ENCODE data around the gene CNEP1R1.

DNA sequence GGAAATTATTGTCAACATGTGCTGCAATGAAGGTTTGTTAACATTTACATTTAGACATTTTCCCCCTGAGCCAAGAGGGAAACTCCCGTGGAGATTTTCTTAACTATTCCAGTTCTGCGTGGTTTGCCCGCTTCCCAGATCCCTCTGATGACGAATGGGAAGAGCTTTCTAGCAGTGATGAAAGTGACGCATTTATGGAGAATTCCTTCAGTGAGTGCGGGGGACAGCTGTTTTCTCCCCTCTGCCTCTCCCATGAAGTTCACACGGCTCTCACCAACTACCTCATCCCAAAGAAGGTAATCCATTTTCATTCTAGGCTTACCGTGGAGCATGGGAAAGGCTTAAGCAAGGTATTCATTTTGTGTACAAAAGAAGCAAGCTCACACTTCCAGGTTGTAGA is 59.0 kb downstream of the CNEP1R1 start:
- TF ChIP-seq, protein P1, sequence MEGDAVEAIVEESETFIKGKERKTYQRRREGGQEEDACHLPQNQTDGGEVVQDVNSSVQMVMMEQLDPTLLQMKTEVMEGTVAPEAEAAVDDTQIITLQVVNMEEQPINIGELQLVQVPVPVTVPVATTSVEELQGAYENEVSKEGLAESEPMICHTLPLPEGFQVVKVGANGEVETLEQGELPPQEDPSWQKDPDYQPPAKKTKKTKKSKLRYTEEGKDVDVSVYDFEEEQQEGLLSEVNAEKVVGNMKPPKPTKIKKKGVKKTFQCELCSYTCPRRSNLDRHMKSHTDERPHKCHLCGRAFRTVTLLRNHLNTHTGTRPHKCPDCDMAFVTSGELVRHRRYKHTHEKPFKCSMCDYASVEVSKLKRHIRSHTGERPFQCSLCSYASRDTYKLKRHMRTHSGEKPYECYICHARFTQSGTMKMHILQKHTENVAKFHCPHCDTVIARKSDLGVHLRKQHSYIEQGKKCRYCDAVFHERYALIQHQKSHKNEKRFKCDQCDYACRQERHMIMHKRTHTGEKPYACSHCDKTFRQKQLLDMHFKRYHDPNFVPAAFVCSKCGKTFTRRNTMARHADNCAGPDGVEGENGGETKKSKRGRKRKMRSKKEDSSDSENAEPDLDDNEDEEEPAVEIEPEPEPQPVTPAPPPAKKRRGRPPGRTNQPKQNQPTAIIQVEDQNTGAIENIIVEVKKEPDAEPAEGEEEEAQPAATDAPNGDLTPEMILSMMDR (conservative IDR thresholded peaks at IDR 0.05; ENCODE audit: low read depth, low read length), result no peak
- no peak for TF ChIP-seq EZH2phosphoT487 (IDR thresholded peaks at IDR 0.05; ENCODE audit: borderline replicate concordance, low read length)
